Adrenal gland (tissue), 12 donors: ENCODE results near the gene MIA3. TPM values are rescaled to one million over a fixed set of nuclear protein-coding genes. Genes with fewer than 3 reads are reported as not detected.

ENCODE experiments used
- DNase-seq, 7 donors: peaks; one replicate each; pipeline ENCODE4 v3.0.0-alpha.2; 2019 to 2020
- H3K27ac ChIP-seq, 5 donors: fragments of 200-600 bp; sonication (generic) in 4 of 5; 1 replicate in 3 of 5; 2 replicates in 2 of 5; pipeline versions ENCODE4 v1.5.1 to v1.8.0; 2016 to 2020; ENCODE audit warnings: mild to moderate bottlenecking in 1 of 5
- H3K27me3 ChIP-seq: fragments of 200-600 bp; 2 replicates; pipeline ENCODE4 v1.8.0; 2021
- H3K36me3 ChIP-seq, 2 donors: fragments of 200-600 bp; replicated peaks in 1 of 2; 1 replicate in 1 of 2; 2 replicates in 1 of 2; pipeline versions ENCODE4 v1.5.1 to v1.8.0; 2018 to 2022
- H3K4me1 ChIP-seq, 2 donors: fragments of 200-600 bp; replicated peaks in 1 of 2; 1 replicate in 1 of 2; 2 replicates in 1 of 2; pipeline versions ENCODE4 v1.5.1 to v1.8.0; 2018 to 2021
- H3K4me3 ChIP-seq, 4 donors: fragments of 200-600 bp; sonication (generic) in 3 of 4; one replicate each; pipeline ENCODE4 v1.5.1; 2016 to 2018
- H3K9me3 ChIP-seq, 3 donors: fragments of 200-600 bp; sonication (generic) in 1 of 3; replicated peaks in 1 of 3; 1 replicate in 2 of 3; 2 replicates in 1 of 3; pipeline versions ENCODE4 v1.5.1 to v1.8.0; 2016 to 2021
- POLR2A ChIP-seq, 2 donors: fragments of 450-650 bp; IDR thresholded peaks; one replicate each; pipeline ENCODE4 v1.6.1; 2017; ENCODE audit warnings: antibody characterized with exemption in 2 of 2, mild to moderate bottlenecking in 2 of 2, moderate library complexity in 1 of 2
- WGBS, 4 donors: extraction: QIAGEN DNeasy Blood & Tissue Kit in 2 of 4; methylation state at CpG; one replicate each; pipeline versions ENCODE4 v1.1.5 to v1.1.7; 2013 to 2017; 5-methylcytosine and 5-hydroxymethylcytosine counted together
- intact Hi-C, 2 donors: fragments of 100-400 bp; cut with DNase I; formaldehyde crosslinking; loops; one replicate each; pipeline versions ENCODE4 v1.14.1 to v1.15.0; 2022 to 2023
- polyA plus RNA-seq, 3 donors: library from polyadenylated mRNA; stranded (reverse); fragments of 200-250 nt in 2 of 3; fragments of 350-450 nt in 1 of 3; fragmentation: Illumina TruSeq in 1 of 3; extraction: RNeasy Lipid Tissue Mini Kit (QIAGEN cat#74804) in 1 of 3; gene quantifications; one replicate each; pipeline ENCODE4 v1.2.3, GENCODE V29; 2013 to 2014
- total RNA-seq, 9 donors: library from RNA; depleted of rRNA in 4 of 9; stranded (reverse); fragments of >200 nt in 4 of 9; fragments of 120-200 nt in 1 of 9; fragmentation: NEBNext Ultra II Directional in 1 of 9; extraction: Animal tissue kit (Norgen Biotek cat#: 25700) in 1 of 9; gene quantifications; one replicate each; pipeline versions ENCODE4 v1.1.0 to v1.2.4, GENCODE V29; 2013 to 2023
- TF ChIP-seq, protein P1 (sequence below), 6 experiments: fragments of 450-650 bp in 4 of 6; fragments of 200-600 bp in 2 of 6; sonication (generic) in 1 of 6; IDR thresholded peaks; 1 replicate in 5 of 6; 2 replicates in 1 of 6; pipeline versions ENCODE4 v1.5.1 to v1.8.0; 2016 to 2021; ENCODE audit warnings: antibody characterized with exemption in 6 of 6, mild to moderate bottlenecking in 2 of 6, moderate library complexity in 1 of 6
- donor health status: healthy with polysubstance abuse.
- donor health status: Bipolar disorder and iron deficiency.
- donor health status: DM: yes; HTN: yes; CAD: no.
- donor health status: DM: no; HTN: no; CAD: no.
- donor health status: DM: no; HTN: no; CAD: no.
- donor health status: DM: yes; HTN: yes; CAD: no.

MIA3 gene
- total and polyA plus RNA-seq, 12 donors = 33.1 to 146 (median 65.9) TPM

DNA sequence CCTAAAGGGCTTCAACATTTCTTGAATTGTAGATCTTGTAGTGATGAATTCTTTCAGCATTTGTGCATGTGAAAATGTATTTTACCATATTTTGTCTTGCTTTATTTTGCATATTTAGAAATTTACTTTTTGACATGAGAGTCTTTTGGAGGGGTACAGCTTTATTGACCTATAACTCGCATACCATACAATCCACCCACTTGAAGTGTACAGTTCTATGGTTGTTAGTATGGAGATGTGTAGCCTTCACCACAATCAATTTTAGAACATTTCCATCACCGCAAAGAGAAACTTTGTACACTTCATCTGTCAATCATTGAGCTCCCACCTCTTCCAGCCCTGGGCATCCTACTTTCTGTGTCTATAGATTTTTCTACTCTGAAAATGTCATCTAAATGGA, 7.2 kb upstream of the MIA3 start:
- intact Hi-C loops = no loop called here
- Histone ChIP-seq H3K9me3 (no peaks in the 10 kb centered on the region), H3K4me3 (no peak overlapping the region), H3K36me3 (no peaks in the 10 kb centered on the region), H3K27ac (no peak overlapping the region), H3K27me3 (no peaks in the 10 kb centered on the region), H3K4me1 (no peaks in the 10 kb centered on the region)
- no peak for TF ChIP-seq POLR2A (IDR thresholded peaks at IDR 0.05)
- TF ChIP-seq, protein P1, sequence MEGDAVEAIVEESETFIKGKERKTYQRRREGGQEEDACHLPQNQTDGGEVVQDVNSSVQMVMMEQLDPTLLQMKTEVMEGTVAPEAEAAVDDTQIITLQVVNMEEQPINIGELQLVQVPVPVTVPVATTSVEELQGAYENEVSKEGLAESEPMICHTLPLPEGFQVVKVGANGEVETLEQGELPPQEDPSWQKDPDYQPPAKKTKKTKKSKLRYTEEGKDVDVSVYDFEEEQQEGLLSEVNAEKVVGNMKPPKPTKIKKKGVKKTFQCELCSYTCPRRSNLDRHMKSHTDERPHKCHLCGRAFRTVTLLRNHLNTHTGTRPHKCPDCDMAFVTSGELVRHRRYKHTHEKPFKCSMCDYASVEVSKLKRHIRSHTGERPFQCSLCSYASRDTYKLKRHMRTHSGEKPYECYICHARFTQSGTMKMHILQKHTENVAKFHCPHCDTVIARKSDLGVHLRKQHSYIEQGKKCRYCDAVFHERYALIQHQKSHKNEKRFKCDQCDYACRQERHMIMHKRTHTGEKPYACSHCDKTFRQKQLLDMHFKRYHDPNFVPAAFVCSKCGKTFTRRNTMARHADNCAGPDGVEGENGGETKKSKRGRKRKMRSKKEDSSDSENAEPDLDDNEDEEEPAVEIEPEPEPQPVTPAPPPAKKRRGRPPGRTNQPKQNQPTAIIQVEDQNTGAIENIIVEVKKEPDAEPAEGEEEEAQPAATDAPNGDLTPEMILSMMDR (IDR thresholded peaks at IDR 0.05) = no peak
- 85 to 96% (median 93%) methylated on average over 2 of the region's 2 CpGs for WGBS, 4 donors
- no peak for DNase-seq

DNA sequence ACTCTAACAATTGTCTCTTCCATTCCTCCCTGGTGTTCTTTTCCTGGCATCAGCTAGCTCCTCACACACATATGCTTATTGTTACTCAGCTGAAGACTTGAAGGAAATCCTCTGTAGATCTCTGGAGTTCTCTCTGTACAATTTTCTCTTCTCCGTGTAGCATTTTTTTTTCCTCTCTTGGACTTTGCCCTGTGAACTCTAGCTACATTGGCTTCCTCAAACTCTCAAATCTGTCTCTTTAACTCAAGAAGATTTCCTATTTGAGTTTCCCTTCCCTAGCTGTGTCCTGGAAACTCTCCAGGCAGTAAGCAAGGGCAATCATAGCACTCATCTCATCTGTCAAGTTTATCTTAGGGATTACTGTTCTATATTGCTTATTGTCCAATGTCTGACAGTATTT, 4.3 kb upstream of the MIA3 start:
- 53 to 64% (median 59%) methylated on average over 1 of the region's 1 CpG for WGBS, 4 donors

DNA sequence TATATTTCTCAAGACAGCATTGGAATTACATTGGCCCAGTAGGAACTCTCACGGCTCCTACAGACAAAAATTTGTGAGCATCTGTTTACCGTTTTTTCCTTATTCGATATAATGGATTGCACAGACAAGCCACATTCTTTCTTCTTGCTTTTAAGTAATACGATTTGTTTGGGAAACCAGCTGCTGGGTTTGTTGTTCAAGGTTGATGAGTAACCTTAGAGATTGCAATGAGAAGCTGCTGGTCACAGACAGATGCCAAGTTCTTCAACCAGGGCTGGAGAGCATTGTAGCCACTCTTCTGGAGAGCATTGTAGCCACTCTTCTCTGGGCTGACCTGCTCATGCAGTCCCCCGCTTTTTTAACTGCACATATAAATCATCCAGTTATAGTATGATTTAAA, 1.4 kb upstream of the MIA3 start:
- 39 to 44% (median 39%) methylated on average over 5 of the region's 5 CpGs for WGBS, 4 donors
- Histone ChIP-seq H3K27ac (peak overlapping the region; percentile 70 to 91 (median 76)), H3K4me1 (peaks cover 5 to 14% of the 10 kb centered on the region in 2 donors), H3K27me3 (no peaks in the 10 kb centered on the region), H3K9me3 (no peaks in the 10 kb centered on the region), H3K36me3 (no peaks in the 10 kb centered on the region), H3K4me3 (no peak overlapping the region)
- peak in 1 of 2 donors; percentile 52 for TF ChIP-seq POLR2A (IDR thresholded peaks at IDR 0.05)
- TF ChIP-seq, protein P1 (IDR thresholded peaks at IDR 0.05) = no peak
- peak; percentile 34 to 76 (median 61) for DNase-seq
- intact Hi-C loops = no loop called here

More for the DNA sequence above, 4.3 kb upstream of the MIA3 start:
- Histone ChIP-seq H3K4me1 (peaks cover 5 to 6% of the 10 kb centered on the region in 2 donors), H3K27ac (no peak overlapping the region), H3K36me3 (no peaks in the 10 kb centered on the region), H3K4me3 (no peak overlapping the region), H3K27me3 (no peaks in the 10 kb centered on the region), H3K9me3 (no peaks in the 10 kb centered on the region)
- no peak for DNase-seq
- TF ChIP-seq POLR2A (IDR thresholded peaks at IDR 0.05) = no peak
- TF ChIP-seq, protein P1 (IDR thresholded peaks at IDR 0.05) = no peak
- intact Hi-C loops = no loop called here

DNA sequence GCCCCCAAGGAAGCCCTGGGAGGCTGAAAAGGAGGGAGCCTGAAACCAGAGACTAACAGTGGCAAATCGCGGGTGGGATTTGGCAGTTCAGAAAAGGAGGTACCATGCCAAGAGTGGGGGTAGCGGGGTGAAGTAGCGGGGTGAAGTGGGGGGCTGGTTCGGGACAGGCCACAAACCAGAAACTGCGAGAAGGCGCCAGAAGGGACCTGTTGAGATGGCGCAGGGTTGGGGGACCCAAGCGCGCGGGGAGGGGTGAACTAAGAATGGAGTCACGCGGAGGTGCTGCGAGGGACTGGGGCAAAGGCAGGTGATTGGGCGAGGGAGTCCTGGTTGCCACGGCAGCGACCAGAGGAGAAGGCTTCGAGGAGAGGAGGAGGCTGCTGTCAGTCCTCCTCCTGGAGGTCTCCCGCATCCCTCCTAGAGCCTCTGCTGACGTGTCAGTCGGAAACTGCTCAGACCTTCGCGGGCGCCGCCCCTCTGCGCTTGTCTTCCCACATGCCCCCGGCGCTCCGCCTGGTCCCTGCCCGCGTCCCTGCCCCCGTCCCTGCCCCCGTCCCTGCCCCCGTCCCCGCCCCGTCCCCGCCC, 438 bp upstream of the MIA3 start:
- TF ChIP-seq POLR2A (IDR thresholded peaks at IDR 0.05) = peak; percentile 63 to 72
- TF ChIP-seq, protein P1 (IDR thresholded peaks at IDR 0.05) = no peak
- peaks cover 5 to 14% of the 10 kb centered on the region in 2 donors for H3K4me1 ChIP-seq
- H3K27ac ChIP-seq = peak overlapping the region; percentile 70 to 91 (median 76)
- WGBS, 4 donors = 1 to 2% (median 2%) methylated on average over 17 to 36 of the region's 37 CpGs
- no peaks in the 10 kb centered on the region for H3K9me3 ChIP-seq
- peak overlapping the region in 2 of 4 donors; percentile 52 to 68 for H3K4me3 ChIP-seq
- H3K27me3 ChIP-seq = no peaks in the 10 kb centered on the region
- intact Hi-C loops = no loop called here
- H3K36me3 ChIP-seq = peaks cover 0 to 4% of the 10 kb centered on the region in 2 donors
- DNase-seq = peak; percentile 94 to 99 (median 98)
